ENCODE measurements around the gene LVRN. TPM values are rescaled to one million over a fixed set of nuclear protein-coding genes. Genes with fewer than 3 reads are reported as not detected.
A peak's percentile ranks its signal among the peaks of the same experiment; 100 is the strongest.
"Not testable (repeated sequence)": the region's sequence is repeated elsewhere in the genome, so short reads cannot be mapped to it uniquely, and the experiment has no call there.

Gene LVRN, protein sequence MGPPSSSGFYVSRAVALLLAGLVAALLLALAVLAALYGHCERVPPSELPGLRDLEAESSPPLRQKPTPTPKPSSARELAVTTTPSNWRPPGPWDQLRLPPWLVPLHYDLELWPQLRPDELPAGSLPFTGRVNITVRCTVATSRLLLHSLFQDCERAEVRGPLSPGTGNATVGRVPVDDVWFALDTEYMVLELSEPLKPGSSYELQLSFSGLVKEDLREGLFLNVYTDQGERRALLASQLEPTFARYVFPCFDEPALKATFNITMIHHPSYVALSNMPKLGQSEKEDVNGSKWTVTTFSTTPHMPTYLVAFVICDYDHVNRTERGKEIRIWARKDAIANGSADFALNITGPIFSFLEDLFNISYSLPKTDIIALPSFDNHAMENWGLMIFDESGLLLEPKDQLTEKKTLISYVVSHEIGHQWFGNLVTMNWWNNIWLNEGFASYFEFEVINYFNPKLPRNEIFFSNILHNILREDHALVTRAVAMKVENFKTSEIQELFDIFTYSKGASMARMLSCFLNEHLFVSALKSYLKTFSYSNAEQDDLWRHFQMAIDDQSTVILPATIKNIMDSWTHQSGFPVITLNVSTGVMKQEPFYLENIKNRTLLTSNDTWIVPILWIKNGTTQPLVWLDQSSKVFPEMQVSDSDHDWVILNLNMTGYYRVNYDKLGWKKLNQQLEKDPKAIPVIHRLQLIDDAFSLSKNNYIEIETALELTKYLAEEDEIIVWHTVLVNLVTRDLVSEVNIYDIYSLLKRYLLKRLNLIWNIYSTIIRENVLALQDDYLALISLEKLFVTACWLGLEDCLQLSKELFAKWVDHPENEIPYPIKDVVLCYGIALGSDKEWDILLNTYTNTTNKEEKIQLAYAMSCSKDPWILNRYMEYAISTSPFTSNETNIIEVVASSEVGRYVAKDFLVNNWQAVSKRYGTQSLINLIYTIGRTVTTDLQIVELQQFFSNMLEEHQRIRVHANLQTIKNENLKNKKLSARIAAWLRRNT
- total RNA-seq (1 to 10 TPM in 2 of 4 donors, under 1 TPM in 2; 0.64 to 2.0 (median 1.1) TPM), polyA plus RNA-seq (under 1 TPM; 0.79 to 0.91 (median 0.79) TPM)
- long read RNA-seq, donor 1: 0 reads
- long read RNA-seq, donor 2, partial matches to known transcripts: 0 of 2 reads
- long read RNA-seq, donor 2, other reads (novel, unspliced or antisense): 2 of 2 reads

DNA sequence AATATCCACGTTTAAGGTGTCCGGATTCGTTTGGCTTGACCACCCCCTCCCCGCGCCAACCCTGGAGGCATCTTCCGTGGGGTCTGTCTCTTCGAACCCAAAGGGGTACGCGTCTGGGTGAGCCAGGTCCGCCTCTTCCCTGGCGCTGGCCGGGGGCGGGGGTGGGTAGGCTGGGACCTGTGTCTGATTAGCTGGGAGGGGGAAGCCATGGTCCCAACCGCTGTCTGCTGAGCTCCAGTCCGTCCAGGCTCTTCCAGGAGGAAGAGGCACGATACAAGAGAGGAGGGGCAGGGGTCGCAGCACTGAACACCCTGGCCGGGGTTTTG lies at the start of gene LVRN:
LVRN (plus strand) TSS at position 237 of the 326 bp plus-strand sequence. CDS start 143 bp downstream, outside the sequence.
- ATAC-seq (no peak), DNase-seq (no peak)
- Histone ChIP-seq H3K4me1 (no peaks in the 10 kb centered on the region), H3K27me3 (ENCODE audit: insufficient read depth in 3 of 3, low read length in 2 of 3) (peaks cover 0 to 78% (median 24%) of the 10 kb centered on the region in 3 donors), H3K4me3 (peak within 1 kb of the TSS; percentile 55), H3K27ac (no peak within 1 kb of the TSS), H3K36me3 (ENCODE audit: insufficient read depth in 1 of 2, low read depth in 1 of 2) (no peaks in the 10 kb centered on the region), H3K9me3 (no peaks in the 10 kb centered on the region)
- TF ChIP-seq, protein P1, sequence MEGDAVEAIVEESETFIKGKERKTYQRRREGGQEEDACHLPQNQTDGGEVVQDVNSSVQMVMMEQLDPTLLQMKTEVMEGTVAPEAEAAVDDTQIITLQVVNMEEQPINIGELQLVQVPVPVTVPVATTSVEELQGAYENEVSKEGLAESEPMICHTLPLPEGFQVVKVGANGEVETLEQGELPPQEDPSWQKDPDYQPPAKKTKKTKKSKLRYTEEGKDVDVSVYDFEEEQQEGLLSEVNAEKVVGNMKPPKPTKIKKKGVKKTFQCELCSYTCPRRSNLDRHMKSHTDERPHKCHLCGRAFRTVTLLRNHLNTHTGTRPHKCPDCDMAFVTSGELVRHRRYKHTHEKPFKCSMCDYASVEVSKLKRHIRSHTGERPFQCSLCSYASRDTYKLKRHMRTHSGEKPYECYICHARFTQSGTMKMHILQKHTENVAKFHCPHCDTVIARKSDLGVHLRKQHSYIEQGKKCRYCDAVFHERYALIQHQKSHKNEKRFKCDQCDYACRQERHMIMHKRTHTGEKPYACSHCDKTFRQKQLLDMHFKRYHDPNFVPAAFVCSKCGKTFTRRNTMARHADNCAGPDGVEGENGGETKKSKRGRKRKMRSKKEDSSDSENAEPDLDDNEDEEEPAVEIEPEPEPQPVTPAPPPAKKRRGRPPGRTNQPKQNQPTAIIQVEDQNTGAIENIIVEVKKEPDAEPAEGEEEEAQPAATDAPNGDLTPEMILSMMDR (IDR thresholded peaks at IDR 0.05): no peak
- intact Hi-C loops (cut with DNase I): no loop called here
- 2 to 8% (median 5%) methylated on average over 15 to 18 of the region's 18 CpGs for WGBS, 3 donors

- DNase-seq; ATAC-seq; H3K9me3 ChIP-seq; intact Hi-C loops (cut with DNase I); H3K27me3 ChIP-seq (ENCODE audit: insufficient read depth in 3 of 3, low read length in 2 of 3); H3K36me3 ChIP-seq (ENCODE audit: insufficient read depth in 1 of 2, low read depth in 1 of 2); H3K4me3 ChIP-seq; H3K27ac ChIP-seq; H3K4me1 ChIP-seq: not testable (repeated sequence)
- WGBS, 3 donors: 94 to 96% (median 94%) methylated on average over 5 of the region's 5 CpGs
These were observed 48.5 kb upstream of the LVRN start for GRCh38 chr5:115913623-115914400.

GRCh38 chr5:115920171-115920725 lies 42.0 kb upstream of the LVRN start:
- H3K27me3 ChIP-seq (ENCODE audit: insufficient read depth in 3 of 3, low read length in 2 of 3): no peaks in the 10 kb centered on the region
- H3K27ac ChIP-seq: no peak overlapping the region
- DNase-seq (no peak), ATAC-seq (no peak)
- no peaks in the 10 kb centered on the region for H3K9me3 ChIP-seq
- TF ChIP-seq, protein P1 (IDR thresholded peaks at IDR 0.05): no peak
- H3K36me3 ChIP-seq (ENCODE audit: insufficient read depth in 1 of 2, low read depth in 1 of 2): no peaks in the 10 kb centered on the region
- H3K4me3 ChIP-seq: no peak overlapping the region
- WGBS, 3 donors: 63 to 69% (median 67%) methylated on average over 3 of the region's 3 CpGs
- intact Hi-C loops (cut with DNase I): no loop called here
- H3K4me1 ChIP-seq: no peaks in the 10 kb centered on the region

DNA sequence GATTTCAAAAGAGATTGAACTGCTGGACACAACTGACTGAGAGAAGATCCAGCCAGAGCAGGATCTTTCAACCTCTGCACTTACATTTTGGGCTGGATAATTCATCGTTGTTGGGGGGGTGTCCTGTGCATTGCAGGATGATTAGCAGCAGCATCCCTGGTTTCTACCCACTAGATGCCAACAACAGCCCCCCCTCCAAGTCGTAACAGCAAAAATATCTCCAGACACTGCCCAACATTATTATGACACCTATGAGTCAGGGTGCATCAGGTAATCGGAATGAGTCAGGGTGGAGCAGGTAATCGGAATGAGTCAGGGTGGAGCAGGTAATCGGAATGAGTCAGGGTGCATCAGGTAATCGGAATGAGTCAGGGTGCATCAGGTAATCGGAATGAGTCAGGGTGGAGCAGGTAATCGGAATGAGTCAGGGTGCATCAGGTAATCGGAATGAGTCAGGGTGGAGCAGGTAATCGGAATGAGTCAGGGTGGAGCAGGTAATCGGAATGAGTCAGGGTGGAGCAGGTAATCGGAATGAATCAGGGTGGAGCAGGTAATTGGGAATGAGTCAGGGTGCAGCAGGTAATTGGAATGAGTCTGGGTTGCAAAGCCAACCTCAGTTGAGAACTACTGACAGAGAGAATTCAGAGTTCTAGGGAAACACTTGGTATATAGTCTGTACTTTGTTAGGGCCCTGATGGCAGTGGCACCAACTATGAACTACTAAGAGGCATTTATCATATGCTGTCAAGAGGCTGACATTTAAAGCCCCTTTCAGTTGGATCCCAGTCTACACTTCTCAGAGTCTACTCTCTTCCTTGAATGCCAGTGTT lies 33.5 kb upstream of the LVRN start:
- H3K4me3 ChIP-seq; H3K4me1 ChIP-seq; H3K9me3 ChIP-seq; DNase-seq; H3K36me3 ChIP-seq (ENCODE audit: insufficient read depth in 1 of 2, low read depth in 1 of 2); H3K27ac ChIP-seq; intact Hi-C loops (cut with DNase I); H3K27me3 ChIP-seq (ENCODE audit: insufficient read depth in 3 of 3, low read length in 2 of 3); ATAC-seq: not testable (repeated sequence)
- 94 to 95% (median 95%) methylated on average over 12 of the region's 12 CpGs for WGBS, 3 donors

DNA sequence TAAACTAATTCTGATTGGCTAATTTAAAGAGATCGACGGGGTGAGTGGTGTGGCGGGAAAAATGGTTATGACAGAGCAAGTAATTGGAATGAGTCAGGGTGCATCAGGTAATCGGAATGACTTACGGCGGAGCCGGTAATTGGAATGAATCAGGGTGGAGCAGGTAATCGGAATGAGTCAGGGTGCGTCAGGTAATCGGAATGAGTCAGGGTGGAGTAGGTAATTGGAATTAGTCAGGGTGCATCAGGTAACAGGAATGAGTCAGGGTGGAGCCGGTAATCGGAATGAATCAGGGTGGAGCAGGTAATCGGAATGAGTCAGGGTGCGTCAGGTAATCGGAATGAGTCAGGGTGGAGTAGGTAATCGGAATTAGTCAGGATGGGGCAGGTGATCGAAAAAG lies 32.1 kb upstream of the LVRN start:
- intact Hi-C loops (cut with DNase I); H3K4me1 ChIP-seq; H3K27me3 ChIP-seq (ENCODE audit: insufficient read depth in 3 of 3, low read length in 2 of 3); H3K9me3 ChIP-seq; H3K4me3 ChIP-seq; DNase-seq; ATAC-seq; H3K36me3 ChIP-seq (ENCODE audit: insufficient read depth in 1 of 2, low read depth in 1 of 2); H3K27ac ChIP-seq: not testable (repeated sequence)
- WGBS, 3 donors: 88 to 94% (median 92%) methylated on average over 17 of the region's 17 CpGs
